Eye (tissue), 1 donor: ENCODE measurements around the gene CDHR4.
"Not testable (repeated sequence)": the region's sequence is repeated elsewhere in the genome, so short reads cannot be mapped to it uniquely, and the experiment has no call there.

Experiments used
- DNase-seq: peaks from one replicate; pipeline ENCODE4 v3.0.0-alpha.2; 2015

CDHR4 gene

GRCh38 chr3:49779358-49780079 is 20.2 kb downstream of the CDHR4 start:
- DNase-seq = no peak

- not testable (repeated sequence) for DNase-seq
These were observed 23.6 kb downstream of the CDHR4 start for GRCh38 chr3:49776101-49776500.

- DNase-seq = no peak
These were observed 24.1 kb downstream of the CDHR4 start for GRCh38 chr3:49775538-49775937.

DNA sequence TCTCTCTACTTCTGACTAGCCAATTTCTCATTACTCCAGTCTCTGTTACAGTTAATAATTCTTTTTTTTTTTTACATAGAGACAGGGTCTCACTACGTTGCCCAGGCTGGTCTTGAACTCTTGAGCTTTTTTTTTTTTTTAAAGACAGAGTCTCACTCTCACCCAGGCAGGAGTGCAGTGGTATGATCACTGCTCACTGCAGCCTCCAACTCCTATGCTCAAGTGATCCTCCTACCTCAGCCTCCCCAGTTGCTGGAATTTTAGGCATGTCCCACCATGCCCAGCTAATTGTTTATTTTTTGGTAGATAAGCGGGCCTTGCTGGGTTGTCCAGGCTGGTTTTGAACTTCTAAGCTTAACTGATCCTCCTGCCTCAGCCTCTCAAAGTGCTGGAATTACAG is 27.0 kb downstream of the CDHR4 start:
- no peak for DNase-seq

GRCh38 chr3:49771340-49771938 is 28.2 kb downstream of the CDHR4 start:
- DNase-seq = no peak

DNA sequence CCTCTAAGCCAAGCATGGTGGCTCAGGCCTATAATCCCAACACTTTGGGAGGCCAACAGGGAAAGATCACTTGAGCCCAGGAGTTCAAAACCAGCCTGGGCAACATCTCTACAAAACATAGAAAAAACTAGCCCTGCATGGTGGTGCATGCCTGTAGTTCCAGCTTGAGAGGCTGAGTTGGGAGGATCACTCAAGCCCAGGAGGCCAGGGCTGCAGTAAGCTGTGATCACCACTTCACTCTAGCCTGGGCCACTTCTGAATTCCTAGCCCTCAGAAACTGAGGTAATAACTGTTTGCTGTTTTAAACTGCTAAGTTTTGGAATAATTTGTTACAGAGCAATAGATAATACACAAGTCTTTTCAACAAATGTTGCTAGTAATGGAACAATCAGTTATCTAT is 29.7 kb downstream of the CDHR4 start:
- DNase-seq = no peak

- no peak for DNase-seq
These were observed 30.3 kb downstream of the CDHR4 start for GRCh38 chr3:49769286-49769915.

GRCh38 chr3:49763981-49764380 is 35.7 kb downstream of the CDHR4 start:
- DNase-seq = no peak

GRCh38 chr3:49761661-49762060 is 38.0 kb downstream of the CDHR4 start:
- no peak for DNase-seq

GRCh38 chr3:49759226-49759625 is 40.4 kb downstream of the CDHR4 start:
- no peak for DNase-seq

- no peak for DNase-seq
These were observed 42.5 kb downstream of the CDHR4 start for GRCh38 chr3:49757197-49757596.

DNA sequence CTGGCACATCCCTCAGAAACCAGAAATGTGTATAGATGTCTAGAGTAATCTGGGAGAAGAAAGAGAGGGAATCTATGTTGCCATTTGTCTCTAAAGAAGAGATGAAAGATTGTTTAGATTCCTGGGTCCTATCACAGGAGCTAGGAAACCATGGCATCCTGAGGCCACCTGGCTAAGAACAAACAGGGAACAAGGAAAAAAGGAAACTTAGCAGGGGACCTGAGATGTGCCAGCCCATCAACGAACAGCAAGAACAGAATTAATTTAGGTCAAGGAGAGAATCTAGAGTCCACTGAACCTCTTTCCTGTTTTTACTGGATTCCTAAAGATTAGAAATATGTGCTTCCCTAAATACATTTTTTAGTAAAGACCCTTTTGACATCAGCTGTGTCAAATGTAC is 43.6 kb downstream of the CDHR4 start:
- DNase-seq = no peak

DNA sequence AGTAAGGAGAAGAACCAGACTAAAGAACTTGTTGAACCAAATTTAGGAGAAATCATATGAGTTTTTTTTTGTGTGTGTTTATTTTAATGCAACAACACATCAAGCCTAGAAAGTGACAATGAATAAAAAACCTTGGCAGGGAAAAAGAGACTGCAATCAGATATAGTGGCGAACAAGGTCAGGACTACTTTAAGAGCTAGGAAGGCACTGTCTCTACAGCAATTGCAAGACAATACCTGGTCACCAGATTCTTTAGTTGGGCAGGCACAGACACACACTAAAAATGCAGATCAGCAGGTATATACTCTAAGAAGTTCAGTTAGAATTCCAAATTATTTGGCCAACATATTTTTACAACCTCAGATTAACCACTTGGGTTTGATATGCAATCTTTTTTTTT is 45.1 kb downstream of the CDHR4 start:
- DNase-seq = no peak

GRCh38 chr3:49751501-49751900 is 48.2 kb downstream of the CDHR4 start:
- no peak for DNase-seq

- no peak for DNase-seq
These were observed 49.6 kb downstream of the CDHR4 start for GRCh38 chr3:49750056-49750455.

- DNase-seq = peak; percentile 40
These were observed 50.8 kb downstream of the CDHR4 start for GRCh38 chr3:49748874-49749273.

DNA sequence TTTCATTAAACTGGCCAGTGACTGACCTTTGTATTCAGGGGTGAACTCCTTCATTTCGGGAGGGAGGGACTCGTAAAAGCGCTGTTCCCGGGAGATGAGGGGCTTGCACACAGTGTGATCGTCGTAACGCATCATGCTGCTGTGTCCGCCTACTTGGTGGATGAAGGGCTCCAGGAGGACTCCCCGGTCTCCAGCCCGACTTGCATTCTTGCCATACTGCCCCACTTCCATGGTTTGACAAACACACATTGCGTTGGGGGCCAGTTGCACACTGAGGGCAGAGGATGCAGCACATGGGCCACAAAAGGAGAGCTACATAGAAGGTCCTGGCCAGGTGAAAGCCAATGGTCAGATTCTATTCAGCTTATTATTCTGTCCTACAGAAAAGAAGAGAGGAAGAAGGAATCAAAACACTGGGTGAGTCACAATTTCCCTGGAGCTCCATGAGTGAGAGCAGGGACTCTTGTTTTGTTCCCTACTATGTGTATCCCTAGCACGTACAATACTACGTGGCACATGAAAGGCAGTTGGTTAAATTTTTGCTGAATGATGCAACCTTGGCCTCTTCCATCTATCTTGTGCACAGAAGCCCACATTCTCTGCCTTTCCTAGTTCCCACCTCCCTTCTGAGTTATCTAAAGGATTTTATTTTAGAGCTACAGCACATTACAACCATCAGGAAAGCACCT is 51.7 kb downstream of the CDHR4 start:
- DNase-seq = no peak

DNA sequence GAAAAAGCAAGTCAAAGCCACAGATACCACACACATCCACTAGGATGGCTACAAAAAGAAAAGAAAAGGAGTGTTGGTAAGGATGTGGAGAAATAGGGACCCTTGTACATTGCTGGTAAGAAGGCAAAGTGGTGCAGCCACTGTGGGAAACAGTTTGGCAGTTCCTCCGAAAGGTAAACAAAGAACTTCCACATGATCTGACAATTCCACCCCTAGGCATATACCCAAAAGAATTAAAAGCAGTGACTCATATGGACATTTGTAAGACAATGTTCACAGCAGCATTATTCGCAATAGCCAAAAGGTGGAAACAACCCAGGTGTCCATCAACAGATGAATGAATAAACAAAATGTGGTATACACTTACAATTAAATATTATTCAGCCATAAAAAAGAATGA is 53.7 kb downstream of the CDHR4 start:
- no peak for DNase-seq
